SK-N-MC (cell line): Measurements from ENCODE around the gene TRIM37.

Experiments used
- EZH2 ChIP-seq: fragments of 200-600 bp; sonication (generic); IDR thresholded peaks from one replicate; pipeline ENCODE4 v1.6.1; 2017; ENCODE audit warnings: antibody characterized with exemption
- FOXP2 ChIP-seq: optimal IDR thresholded peaks from 2 replicates; pipeline ENCODE3; 2011; ENCODE audit warnings: mild to moderate bottlenecking, moderate library complexity; ENCODE audit not compliant: insufficient read depth; ENCODE audit errors: extremely low read length, control extremely low read depth
- POLR2AphosphoS5 ChIP-seq: IDR thresholded peaks from 2 replicates; pipeline ENCODE4 v1.6.1; 2012; ENCODE audit warnings: mild to moderate bottlenecking, low read depth, low read length, borderline replicate concordance

DNA sequence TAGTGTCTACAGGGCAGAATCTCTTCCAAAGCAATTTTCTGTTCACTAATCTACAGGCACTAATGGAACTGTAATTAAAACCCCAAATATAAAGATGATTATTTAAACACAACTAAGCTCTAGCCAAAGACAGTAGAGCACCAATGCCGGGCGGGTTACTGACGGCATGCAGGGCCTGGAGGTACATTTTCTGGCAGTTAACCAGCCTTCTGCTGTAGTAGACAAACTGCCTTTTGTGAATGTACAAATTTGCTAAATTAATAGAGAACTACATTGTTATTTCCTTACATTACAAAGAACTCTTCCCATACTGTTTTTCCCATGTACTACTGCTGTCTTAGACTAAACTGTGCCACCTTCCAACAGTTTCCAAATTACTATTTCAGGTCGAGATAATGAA is 107.8 kb downstream of the TRIM37 start:
- no peak for TF ChIP-seq POLR2AphosphoS5
- no peak for TF ChIP-seq EZH2
- no peak for TF ChIP-seq FOXP2
